OCI-LY1 (cell line): ENCODE measurements around the gene ATG7.

Experiments used
- CTCF ChIP-seq: fragments of 200-600 bp; sonication (generic), shearing (Covaris generic); IDR thresholded peaks from 2 replicates; pipeline ENCODE4 v1.5.1; 2017; ENCODE audit warnings: mild to moderate bottlenecking, antibody characterized with exemption, low read length, moderate library complexity, mixed read lengths
- EZH2 ChIP-seq: fragments of 200-600 bp; sonication (generic), shearing (Covaris generic); IDR thresholded peaks from 2 replicates; pipeline ENCODE4 v1.8.0; 2017; ENCODE audit warnings: borderline replicate concordance, mixed run types, mild to moderate bottlenecking, antibody characterized with exemption, low read length, moderate library complexity, mixed read lengths

GRCh38 chr3:11476735-11477144, 204.5 kb downstream of the ATG7 start:
- TF ChIP-seq CTCF (no peak), EZH2 (no peak)
